Parathyroid adenoma (tissue), 2 donors: ENCODE measurements around the gene ROBO1.

Source experiments
- H2AFZ ChIP-seq: fragments of 300-600 bp; sonication (generic); one replicate; pipeline ENCODE4 v1.7.0; 2017; ENCODE audit warnings: antibody characterized with exemption, mild to moderate bottlenecking
- H3K27ac ChIP-seq: fragments of 300-600 bp; sonication (generic); one replicate; pipeline ENCODE4 v1.7.0; 2017
- H3K27me3 ChIP-seq: fragments of 300-600 bp; sonication (generic); one replicate; pipeline ENCODE4 v1.7.0; 2017; ENCODE audit warnings: low read length; ENCODE audit not compliant: control insufficient read depth, insufficient read depth
- H3K36me3 ChIP-seq: fragments of 300-600 bp; sonication (generic); one replicate; pipeline ENCODE4 v1.7.0; 2017; ENCODE audit warnings: low read length; ENCODE audit not compliant: control insufficient read depth, insufficient read depth
- H3K4me1 ChIP-seq: fragments of 300-600 bp; sonication (generic); one replicate; pipeline ENCODE4 v1.7.0; 2017; ENCODE audit warnings: control low read depth
- H3K4me2 ChIP-seq: fragments of 300-600 bp; sonication (generic); one replicate; pipeline ENCODE4 v1.7.0; 2017; ENCODE audit warnings: low read length
- H3K4me3 ChIP-seq: fragments of 300-600 bp; sonication (generic); one replicate; pipeline ENCODE4 v1.7.0; 2017; ENCODE audit warnings: low read depth, low read length
- H3K79me2 ChIP-seq: fragments of 300-600 bp; sonication (generic); one replicate; pipeline ENCODE4 v1.7.0; 2017; ENCODE audit warnings: control low read depth
- H3K9ac ChIP-seq: fragments of 300-600 bp; sonication (generic); one replicate; pipeline ENCODE4 v1.7.0; 2017; ENCODE audit warnings: mild to moderate bottlenecking
- H3K9me3 ChIP-seq: fragments of 300-600 bp; sonication (generic); one replicate; pipeline ENCODE4 v1.7.0; 2017; ENCODE audit warnings: low read length; ENCODE audit not compliant: control insufficient read depth
- CTCF ChIP-seq: fragments of 300-600 bp; sonication (generic); IDR thresholded peaks from one replicate; pipeline ENCODE4 v1.7.0; 2017; ENCODE audit warnings: antibody characterized with exemption, mild to moderate bottlenecking
- donor health status: primary hyperparathyroidism.

The ROBO1 gene

GRCh38 chr3:78990156-78990555 lies 777.6 kb downstream of the ROBO1 start:
- no peaks in the 10 kb centered on the region for H3K9me3 ChIP-seq
- H3K36me3 ChIP-seq = no peaks in the 10 kb centered on the region
- no peaks in the 10 kb centered on the region for H3K79me2 ChIP-seq
- H3K27ac ChIP-seq = no peak overlapping the region
- TF ChIP-seq CTCF = no peak
- H3K4me3 ChIP-seq = no peak overlapping the region
- H3K27me3 ChIP-seq = no peaks in the 10 kb centered on the region
- no peak overlapping the region for H3K4me2 ChIP-seq
- no peaks in the 10 kb centered on the region for H3K4me1 ChIP-seq
- H3K9ac ChIP-seq = no peak overlapping the region
- H2AFZ ChIP-seq = no peak overlapping the region

DNA sequence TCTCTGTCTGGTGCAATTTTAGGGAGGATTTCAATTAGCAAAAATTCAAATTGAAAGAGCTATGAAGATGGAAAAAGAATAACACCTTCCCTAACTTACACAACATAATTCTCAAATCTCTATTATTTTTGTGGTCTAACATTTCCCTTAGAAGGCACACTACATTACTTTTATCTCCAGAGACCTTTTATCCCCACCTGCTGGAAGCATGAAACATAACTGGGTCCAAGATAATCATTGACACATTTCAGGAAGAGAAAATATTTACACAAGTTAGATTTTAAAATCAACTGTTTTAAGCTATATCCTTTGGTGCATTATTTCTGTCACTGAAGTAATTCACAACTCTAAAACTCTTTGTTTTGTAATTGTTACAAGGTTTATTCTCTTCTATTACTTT lies 779.5 kb downstream of the ROBO1 start:
- Histone ChIP-seq H3K9ac (no peak overlapping the region), H3K4me3 (no peak overlapping the region), H3K4me1 (no peaks in the 10 kb centered on the region), H3K4me2 (no peak overlapping the region), H3K27me3 (no peaks in the 10 kb centered on the region), H3K36me3 (no peaks in the 10 kb centered on the region), H3K27ac (no peak overlapping the region), H3K79me2 (no peaks in the 10 kb centered on the region), H2AFZ (no peak overlapping the region), H3K9me3 (no peaks in the 10 kb centered on the region)
- no peak for TF ChIP-seq CTCF

DNA sequence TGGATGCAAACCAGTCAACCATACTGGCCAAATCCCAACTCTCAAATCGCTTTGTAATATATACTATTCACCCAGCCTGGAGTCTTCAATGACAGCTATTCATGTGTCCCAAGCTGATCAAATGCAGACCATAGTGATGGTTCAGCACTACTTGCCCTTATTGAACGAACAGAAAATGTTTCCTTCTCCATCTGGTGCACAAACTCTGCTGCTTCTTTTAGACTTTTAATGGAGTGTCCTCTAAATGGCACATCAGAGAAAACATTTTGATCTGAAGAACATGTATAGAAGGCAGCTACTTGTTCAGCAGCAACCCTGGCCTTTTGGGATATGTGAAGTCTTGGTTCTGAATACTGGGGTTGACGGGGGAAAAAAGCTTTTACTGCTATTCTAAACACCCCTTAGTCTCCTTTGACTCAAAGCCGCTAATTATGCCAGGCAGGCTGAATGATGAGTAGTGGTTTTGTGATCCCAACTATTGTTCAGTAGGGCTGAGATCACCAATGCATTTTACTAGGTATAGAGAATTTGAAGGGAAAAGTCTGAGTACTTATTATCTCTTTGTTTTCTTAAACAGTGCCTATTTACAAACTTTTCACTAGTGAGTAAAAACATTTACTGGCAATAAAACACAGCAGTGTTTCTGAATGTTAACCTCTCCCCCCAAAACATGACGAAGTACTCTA lies 781.2 kb downstream of the ROBO1 start:
- H3K9me3 ChIP-seq = no peaks in the 10 kb centered on the region
- H3K27me3 ChIP-seq = no peaks in the 10 kb centered on the region
- H3K4me1 ChIP-seq = no peaks in the 10 kb centered on the region
- H2AFZ ChIP-seq = no peak overlapping the region
- no peak for TF ChIP-seq CTCF
- no peaks in the 10 kb centered on the region for H3K79me2 ChIP-seq
- no peak overlapping the region for H3K4me2 ChIP-seq
- no peaks in the 10 kb centered on the region for H3K36me3 ChIP-seq
- H3K27ac ChIP-seq = no peak overlapping the region
- no peak overlapping the region for H3K9ac ChIP-seq
- H3K4me3 ChIP-seq = no peak overlapping the region

- TF ChIP-seq CTCF = no peak
- no peak overlapping the region for H3K4me3 ChIP-seq
- H3K36me3 ChIP-seq = no peaks in the 10 kb centered on the region
- H3K4me1 ChIP-seq = no peaks in the 10 kb centered on the region
- no peak overlapping the region for H3K9ac ChIP-seq
- no peaks in the 10 kb centered on the region for H3K9me3 ChIP-seq
- no peaks in the 10 kb centered on the region for H3K79me2 ChIP-seq
- H3K27me3 ChIP-seq = no peaks in the 10 kb centered on the region
- H3K4me2 ChIP-seq = no peak overlapping the region
- no peak overlapping the region for H3K27ac ChIP-seq
- H2AFZ ChIP-seq = no peak overlapping the region
Observed at GRCh38 chr3:78985981-78986380, 781.8 kb downstream of the ROBO1 start.

- Histone ChIP-seq H3K4me3 (no peak overlapping the region), H2AFZ (no peak overlapping the region), H3K79me2 (no peaks in the 10 kb centered on the region), H3K27ac (no peak overlapping the region), H3K4me2 (no peak overlapping the region), H3K9me3 (no peaks in the 10 kb centered on the region), H3K4me1 (no peaks in the 10 kb centered on the region), H3K9ac (no peak overlapping the region), H3K27me3 (no peaks in the 10 kb centered on the region), H3K36me3 (no peaks in the 10 kb centered on the region)
- TF ChIP-seq CTCF = no peak
Observed at GRCh38 chr3:78979028-78979427, 788.8 kb downstream of the ROBO1 start.
